Mucosa of gallbladder (tissue), 1 donor: ENCODE data around the gene APBB1IP. TPM values are rescaled to one million over a fixed set of nuclear protein-coding genes. Genes with fewer than 3 reads are reported as not detected.
"Not testable (repeated sequence)": the region's sequence is repeated elsewhere in the genome, so short reads cannot be mapped to it uniquely, and the experiment has no call there.

ENCODE experiments used
- DNase-seq: peaks from one replicate; pipeline ENCODE4 v3.0.0-alpha.2; 2020; ENCODE audit warnings: low spot score
- total RNA-seq: library from RNA; stranded (reverse); gene quantifications from one replicate; pipeline ENCODE4 v1.2.1, GENCODE V29; 2021
- donor health status: DM: no; HTN: no; CAD: no.

Gene APBB1IP
- total RNA-seq, 1 donor from 2014 or later = 40.1 TPM

DNA sequence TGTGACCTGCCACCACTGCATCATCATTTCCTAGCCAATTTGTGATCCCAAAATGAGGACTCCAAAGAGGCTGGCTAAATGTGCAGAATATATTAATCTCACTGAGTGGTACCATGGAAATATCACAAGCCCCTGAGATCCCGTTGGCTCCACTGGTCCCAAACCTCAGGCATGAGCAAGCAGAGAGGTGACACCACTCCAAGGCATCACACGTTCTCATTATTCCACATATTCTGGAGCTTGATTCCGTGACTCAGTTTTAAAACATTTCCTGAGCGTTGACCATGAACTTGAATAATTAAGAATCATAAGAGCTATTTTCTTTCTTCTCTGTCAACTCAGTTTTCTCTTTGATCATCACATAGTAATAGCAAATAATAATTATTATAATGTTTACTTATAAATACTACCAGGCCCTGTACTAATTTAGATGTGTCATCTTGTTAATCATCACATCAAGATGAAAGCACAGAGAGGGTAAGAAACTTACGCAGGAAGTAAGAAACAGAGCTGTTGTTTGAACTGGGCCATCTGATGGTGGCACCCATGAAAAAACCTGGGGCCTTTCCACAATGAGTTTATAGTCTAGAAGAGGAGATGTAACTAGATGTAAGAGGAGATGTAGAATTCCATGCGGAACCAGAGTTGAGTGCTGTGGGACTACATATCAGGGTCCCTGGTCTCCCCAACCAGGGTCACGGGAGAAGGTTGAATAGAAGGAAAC, 3.5 kb downstream of the APBB1IP start:
- DNase-seq = no peak

DNA sequence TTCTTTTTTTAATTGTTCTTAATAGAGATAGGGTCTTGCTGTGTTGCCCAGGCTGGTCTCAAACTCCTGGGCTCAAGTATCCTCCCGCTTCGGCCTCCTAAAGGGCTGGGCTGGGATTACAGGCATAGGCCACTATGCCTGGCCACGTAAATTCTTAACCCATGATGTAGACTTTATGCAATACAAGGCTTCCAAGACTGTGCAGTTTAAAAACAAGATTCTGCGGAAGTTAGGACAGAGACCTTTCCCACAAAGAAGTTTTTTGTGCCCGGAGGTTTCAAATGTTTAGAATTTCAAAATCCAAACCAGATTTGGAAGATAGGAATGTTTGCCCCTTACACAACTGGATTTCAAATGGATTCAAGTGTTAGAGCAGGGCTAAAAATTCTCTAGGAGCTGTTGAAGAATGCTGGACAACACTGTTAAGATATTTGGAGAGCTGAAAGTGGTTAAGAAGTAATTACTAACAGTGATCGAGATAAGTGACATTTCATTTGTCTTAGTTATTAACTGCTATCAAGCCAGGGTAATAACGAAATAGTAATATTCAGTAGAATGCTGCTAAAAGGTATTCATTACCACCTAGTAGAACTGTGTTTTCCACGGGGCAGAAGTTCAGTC, 7.4 kb downstream of the APBB1IP start:
- DNase-seq = no peak

DNA sequence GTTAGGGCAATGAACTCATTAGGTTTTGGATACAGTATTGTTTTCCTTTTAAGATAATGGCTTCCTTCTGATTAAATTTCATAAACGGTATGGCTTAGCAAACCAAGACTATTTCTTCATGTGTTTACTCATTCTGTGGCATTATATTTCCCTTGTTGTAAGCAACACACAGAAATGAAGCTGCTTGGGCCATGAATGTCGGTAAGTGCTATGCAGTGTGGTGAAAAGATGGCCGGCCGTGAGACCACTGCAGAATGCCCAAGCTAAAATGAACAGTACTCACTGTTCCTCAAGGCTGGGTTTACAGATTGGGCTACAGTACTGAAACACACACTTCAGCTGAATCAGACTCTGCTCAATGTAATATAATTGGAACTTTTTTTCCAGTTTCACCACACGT, 8.1 kb downstream of the APBB1IP start:
- DNase-seq = no peak

DNA sequence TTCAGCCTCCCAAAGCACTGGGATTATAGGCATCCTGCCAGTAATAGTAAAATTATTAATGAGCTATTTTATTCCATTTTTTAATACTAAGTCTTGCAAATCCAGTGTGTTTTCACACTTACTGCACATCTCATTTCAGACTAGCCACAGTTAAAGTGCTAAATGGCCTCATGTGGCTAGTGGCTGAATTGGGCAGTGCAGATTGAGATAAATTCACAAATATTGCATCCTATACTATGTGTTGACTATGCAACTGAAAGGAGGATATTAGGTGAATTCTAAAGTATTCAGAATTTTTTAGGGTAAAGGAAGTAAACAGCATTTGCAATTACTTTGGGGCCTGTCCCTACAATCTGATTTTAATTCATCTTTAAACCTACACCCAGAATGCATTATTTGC, 10.2 kb downstream of the APBB1IP start:
- no peak for DNase-seq

DNA sequence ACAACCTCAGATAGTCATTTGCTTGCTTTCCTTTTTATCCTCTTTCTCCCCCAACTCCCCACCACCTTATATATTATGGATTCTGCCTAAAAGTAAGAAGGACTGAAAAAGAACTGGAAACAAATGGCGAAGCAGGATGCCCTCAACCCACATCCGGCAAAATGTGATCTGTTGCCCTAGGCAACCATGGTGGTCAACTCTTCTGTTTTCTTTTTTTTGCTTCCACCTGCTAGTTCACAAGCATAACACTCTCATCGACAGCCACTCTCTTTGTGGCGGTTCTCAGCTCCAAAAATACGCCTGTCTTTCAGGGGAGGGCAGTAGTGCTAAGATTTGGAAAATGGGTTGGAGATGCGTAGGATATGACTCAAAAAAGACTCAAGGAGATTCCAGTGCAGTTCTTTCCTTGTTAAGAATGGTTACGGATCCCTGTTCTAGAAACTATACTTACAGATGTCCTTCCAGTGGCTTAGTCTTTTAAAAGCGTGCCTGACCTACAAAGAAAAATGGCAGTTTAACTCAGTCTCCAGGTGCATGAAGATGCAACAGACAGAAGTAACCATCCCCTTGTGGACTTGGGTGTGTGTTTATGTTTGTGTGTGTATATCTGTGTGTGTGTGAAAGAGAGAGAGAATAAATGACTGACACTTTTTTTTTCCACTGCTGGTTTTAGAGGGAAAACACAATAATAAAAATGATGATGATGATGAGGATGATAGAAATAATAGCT, 10.7 kb downstream of the APBB1IP start:
- DNase-seq = peak; percentile 28

DNA sequence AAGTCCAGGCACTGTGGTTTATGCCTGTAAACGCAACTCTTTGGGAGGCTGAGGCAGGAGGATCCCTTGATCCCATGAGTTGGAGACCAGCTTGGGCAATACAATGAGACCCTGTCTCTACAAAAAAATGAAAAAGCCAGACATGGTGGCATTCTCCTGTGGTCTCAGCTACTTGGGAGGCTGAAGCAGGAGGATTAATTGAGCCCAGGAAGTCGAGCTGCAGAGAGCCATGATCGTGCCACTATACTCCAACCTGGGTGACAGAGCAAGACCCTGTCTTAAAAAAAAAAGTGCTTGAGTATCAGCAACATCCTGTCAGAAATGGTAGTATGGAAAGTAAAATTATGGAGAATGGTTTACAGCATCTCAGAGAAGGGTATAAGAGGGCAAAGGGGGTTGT, 11.6 kb downstream of the APBB1IP start:
- no peak for DNase-seq

DNA sequence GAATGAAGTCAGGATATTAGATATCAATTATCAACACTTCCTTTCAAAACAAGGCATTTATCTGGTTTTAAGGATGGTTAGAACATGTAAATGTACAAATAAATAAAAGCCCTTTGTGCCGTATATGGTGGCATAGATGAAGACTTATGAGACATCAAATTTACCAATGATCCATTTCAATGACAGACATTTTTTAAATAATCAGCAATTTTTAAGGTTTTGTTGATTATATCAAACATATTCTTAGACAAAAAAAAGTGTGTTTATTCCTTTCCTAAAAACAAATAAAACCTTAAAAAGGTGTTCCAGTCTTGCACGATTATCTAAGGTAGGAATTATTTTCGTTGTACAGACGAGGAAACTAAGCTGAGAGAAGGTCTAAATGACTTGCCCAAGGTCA, 13.8 kb downstream of the APBB1IP start:
- DNase-seq = no peak

DNA sequence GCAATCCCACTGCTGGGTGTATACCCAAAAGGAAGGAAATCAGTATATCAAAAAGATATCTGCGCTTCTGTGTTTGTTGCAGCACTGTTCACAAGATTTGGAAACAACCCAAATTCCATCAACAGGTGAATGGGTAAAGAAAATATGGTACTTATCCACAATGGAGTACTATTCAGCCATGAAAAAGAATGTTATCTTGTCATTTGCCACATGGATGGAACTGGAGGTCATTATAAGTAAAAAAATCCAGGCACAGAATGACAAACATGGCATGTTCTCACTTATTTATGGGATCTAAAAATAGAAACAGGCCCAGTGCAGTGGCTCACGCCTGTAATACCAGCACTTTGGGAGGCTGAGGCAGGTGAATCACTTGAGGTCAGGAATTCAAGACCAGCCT, 15.7 kb downstream of the APBB1IP start:
- DNase-seq = no peak

DNA sequence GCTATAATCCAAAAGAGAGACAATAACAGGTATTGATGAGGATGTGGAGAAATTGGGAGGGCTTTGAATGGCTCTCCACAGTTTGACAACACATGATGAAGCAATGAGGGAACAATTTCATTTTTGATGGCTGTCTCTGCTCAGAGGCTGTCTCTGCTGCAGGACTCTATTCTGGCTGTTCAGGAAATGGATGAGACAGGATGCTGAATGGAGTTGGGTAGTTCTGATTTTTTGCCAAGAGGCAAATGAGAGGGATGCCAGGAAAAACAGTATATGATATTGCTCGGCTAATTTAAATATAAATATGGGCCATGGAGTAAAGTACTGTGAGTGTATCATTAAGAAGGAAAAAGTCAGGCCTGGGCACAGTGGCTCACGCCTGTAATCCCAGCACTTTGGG, 16.8 kb downstream of the APBB1IP start:
- no peak for DNase-seq

DNA sequence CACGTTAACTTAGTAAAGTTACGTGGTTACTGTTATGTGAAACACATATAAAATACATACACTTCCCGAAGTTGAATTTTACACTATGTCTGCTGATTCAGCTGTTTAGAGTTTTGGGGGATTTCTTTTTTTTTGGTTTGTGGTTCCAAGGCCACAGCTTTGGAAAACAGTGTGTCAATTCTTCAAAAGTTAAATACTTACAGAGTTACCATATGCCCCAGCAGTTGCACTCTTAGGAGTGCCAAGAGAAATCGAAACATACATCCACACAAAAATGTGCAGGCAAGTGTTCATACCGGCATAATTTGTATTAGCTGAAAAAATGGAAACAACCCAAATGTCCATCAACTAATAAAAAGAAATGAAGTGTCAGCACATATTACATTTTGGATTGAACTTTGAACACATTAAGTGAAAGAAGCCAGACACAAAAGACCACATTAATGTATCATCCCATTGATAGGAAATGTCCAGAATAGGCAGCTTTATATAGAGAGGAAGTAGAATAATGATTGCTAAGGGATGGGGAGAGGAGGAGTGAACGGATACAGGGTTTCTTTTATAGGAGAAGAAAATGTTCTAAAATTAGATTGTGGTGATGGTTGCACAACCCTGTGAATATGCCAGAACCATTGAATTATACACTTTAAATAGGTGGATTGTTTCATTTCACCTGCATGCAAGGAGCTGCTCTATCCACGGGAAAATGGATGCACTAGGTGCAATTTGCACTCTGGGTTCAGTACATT, 17.6 kb downstream of the APBB1IP start:
- no peak for DNase-seq

DNA sequence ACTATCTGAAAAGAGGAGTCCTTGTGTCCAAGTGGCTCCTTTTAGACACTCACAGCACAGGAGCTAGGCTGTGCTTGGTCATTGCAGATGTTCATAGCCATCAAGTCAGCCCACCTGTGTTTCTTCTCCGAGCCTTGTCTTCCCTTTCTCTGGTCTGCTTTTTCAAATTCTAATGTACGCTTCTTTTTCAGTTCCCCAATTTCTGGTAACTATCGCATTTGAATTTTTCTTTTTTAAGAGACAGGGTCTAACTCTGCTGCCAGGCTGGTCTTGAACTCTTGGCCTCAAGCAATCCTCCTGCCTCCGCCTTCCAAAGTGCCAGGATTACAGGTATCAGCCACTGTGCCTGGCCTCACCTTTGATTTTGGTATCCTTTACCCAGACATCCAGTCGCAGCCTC, 18.9 kb downstream of the APBB1IP start:
- DNase-seq = no peak

DNA sequence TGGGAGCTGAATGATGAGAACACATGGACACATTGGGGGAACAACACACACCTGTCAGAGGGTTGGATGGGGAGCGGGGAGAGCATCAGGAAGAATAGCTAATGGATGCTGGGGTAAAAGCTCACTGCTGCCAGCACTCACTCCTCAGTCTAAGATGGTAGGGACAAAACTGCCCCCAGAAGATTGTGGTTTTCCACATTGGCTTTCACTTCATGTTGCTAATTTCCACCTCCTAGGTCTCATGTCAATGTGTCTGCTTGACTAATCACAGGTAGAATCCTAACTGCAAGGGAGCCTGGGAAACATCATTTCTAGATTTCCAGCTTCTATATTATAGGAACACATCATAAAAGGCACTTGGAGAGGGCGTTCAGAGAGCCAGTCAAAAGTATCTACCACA, 22.6 kb downstream of the APBB1IP start:
- DNase-seq = no peak

DNA sequence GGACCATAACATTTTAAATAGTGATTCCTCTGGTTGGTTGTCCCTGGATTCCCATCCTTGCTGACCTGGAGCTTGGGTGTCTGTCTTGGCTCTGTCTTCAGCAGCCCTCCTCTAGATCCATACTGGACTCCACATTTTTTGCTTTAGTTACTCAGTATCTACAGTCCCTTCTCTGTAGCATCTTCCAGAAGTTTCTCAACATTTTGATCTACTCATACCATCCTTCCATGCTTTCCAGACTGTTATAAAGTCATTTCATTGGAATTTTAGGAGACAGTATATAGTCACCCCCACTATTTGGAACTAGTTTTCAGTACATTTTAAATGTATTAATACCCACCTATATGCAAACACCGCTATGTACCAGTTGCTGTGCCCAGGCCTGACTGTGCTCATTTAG, 25.8 kb downstream of the APBB1IP start:
- no peak for DNase-seq

DNA sequence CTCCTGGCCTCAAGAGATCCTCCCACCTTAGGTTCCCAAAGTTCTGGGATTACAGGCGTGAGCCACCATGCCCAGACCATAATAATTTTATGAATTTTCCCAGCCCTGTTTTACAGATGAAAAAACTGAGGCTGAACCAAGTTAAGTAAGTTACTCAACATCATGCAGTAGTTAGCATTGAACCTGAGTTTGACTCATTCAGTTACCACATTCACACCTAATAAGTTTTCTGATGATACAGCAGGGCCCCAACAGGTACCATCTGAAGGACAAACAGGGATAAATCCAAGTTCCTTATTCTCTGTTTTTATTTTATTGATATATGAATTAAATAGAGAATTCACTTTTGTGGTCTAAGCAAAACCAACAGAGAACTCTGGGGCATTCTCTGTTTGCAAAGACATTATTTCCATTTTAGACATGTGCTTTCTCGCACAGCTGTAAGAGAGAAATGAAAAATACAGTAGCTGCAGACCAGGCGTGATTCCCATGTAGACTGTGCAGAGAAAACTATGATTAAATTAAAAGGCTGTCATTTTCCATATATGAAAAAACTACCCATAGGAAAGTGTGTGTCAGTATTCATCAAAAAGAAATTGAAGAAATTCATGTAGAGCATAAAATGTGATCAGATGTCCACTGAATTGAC, 26.6 kb downstream of the APBB1IP start:
- no peak for DNase-seq

DNA sequence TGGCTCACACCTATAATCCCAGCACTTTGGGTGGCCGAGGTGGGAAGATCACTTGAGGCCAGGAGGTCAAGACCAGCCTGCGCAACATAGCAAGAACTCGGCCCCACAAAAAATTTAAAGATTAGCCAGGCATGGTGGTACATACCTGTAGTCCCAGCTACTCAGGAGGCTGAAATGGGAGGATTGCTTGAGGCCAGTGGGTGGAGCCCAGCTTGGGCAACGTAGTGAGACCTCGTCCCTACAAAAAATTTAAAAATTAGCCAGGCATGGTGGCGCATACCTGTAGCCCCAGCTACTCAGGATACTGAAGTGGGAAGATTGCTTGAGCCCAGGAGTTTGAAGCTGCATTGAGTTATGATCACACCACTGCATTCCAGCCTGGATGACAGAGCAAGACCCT, 28.4 kb downstream of the APBB1IP start:
- not testable (repeated sequence) for DNase-seq

DNA sequence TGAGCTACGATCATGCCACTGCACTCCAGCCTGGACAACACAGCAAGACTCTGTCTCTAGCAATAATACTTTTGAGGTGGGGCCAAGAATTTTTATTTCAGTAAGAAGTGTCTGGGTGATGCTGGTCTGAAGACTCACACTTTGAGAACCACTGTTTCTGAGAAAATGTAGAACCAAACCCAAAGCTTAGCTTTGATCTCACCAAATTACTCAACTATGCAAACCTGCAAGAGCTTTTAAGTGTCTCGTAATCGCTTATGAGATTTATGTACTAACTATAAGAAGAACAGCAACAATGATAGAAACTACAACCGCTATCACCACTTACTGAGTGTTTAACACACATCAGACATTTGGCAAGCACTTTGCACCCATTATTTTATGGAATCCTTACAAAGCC, 29.5 kb downstream of the APBB1IP start:
- DNase-seq = no peak

DNA sequence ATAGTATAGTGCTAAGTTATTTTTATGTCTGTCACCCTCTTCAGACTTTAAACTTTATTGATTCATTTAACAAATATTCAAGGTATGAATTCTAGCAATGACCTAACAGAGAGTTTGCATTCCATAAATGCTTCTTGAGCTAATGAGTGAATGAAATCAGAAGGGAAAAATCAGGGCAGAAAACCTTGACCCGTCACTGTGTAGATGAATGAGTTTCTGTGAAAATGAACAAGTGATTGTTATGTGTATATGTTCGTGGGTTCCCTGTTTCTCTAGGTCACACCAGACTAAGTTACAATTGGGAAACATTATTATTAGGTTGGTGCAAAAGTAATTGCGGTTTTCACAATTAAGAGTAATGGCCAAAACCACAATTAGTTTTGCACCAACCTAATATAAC, 30.1 kb downstream of the APBB1IP start:
- DNase-seq = no peak

DNA sequence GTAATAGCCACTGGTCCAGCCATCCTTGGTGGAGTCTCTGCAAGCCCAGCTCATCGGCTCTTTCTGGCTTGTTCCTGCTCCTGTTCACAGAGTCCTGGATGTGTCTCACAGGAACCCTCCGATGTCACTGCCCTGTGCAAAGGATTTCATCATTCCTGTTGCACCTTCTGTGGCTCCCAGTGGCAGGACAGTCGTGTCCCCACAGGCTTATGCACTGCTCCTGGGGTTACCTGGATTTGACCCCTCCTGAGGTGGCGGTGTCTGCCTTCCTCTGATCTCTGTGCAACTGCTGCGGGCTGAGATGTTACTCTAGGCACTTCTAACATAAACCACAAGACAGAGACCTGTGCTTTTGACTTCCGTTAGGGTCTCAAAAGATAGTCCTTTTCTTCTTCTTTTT, 30.6 kb downstream of the APBB1IP start:
- DNase-seq = no peak

DNA sequence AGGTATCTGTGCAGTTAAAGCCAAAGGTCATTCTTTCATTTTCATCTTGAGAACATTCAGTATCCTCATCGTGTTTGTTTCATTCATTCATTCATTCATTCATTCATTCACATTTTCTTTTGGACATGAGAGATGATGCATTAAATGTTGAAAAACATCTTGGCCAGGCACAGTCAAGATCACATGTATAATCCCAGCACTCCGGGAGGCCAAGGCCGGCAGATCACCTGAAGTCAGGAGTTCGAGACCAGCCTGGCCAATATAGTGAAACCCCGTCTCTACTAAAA, 34.3 kb downstream of the APBB1IP start:
- no peak for DNase-seq

DNA sequence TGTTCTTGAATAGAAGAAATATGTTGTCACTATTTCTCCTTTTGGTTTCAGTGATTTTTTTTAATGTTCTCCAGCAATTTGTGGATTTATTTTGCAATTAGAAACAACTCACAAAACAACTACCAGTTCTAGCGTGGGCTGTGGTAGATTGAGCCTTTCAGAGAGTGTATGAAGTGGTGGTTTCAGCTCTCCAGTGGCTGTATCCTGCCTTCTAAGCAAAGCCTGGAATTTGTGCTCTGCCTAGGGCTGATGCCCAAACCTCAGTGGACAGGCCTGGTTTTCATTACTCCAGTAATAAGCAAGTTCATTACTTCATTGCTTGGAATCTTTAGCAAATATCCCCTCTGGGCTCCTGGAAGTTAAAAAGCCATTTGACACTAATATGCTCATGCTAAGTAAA, 35.9 kb downstream of the APBB1IP start:
- no peak for DNase-seq

DNA sequence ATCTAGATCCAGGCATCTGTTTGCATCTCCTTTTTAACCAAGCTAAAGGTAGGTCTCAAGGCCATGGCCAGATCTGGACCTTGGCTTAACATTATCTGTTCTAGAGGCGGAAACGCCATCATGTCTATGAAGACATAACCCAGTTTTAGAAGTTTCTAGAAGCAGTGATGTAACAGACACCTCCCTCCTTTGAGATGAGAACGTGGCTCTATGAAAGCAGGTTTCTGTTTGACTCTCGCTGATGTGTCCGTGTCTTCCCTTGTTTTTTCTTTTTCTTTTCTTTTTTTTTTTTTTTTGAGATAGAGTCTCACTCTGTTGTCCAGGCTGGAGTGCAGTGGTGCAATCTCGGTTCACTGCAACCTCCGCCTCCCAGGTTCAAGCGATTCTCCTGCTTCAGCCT, 36.7 kb downstream of the APBB1IP start:
- not testable (repeated sequence) for DNase-seq

DNA sequence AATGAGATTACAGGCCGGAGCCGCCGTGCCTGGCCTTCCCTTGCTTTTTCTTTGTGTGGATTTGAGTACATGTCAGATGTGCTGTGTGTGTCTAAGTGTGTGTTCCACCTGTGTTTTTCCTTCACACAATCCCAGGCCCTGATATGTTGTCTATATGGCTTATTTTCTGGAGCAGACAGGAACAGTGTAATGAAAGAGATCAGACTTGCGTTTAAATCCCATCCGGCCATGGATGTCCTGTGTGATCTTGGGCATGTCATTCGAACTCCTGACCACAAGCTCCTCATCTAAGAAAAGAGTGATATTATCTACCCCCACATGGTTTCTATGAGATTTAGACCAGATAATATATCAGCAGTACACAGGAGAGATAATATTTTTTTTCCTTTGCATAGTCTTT, 37.2 kb downstream of the APBB1IP start:
- DNase-seq = no peak
